ENCODE measurements around the gene RAB7A. TPM values are rescaled to one million over a fixed set of nuclear protein-coding genes. Genes with fewer than 3 reads are reported as not detected.

Gene RAB7A
- total RNA-seq, 1 experiment from 2014 or later: 284 TPM

- Mint-ChIP-seq H3K27ac (ENCODE audit: unreplicated experiment) (no peak overlapping the region), H3K36me3 (ENCODE audit: insufficient read depth, unreplicated experiment) (peaks cover 27% of the 10 kb centered on the region), H3K4me3 (ENCODE audit: unreplicated experiment) (no peak overlapping the region), H3K4me1 (ENCODE audit: low read depth, unreplicated experiment) (peaks cover 18% of the 10 kb centered on the region), H3K9me3 (ENCODE audit: unreplicated experiment) (no peaks in the 10 kb centered on the region), H3K27me3 (ENCODE audit: insufficient read depth, unreplicated experiment) (no peaks in the 10 kb centered on the region)
- intact Hi-C loops (cut with micrococcal nuclease; ENCODE audit: unreplicated experiment): no loop called here
- TF ChIP-seq CTCF (IDR thresholded peaks at IDR 0.05; ENCODE audit: insufficient read depth in 1 of 2, low read depth in 1 of 2, low read length in 1 of 2, severe bottlenecking in 1 of 2, unreplicated experiment in 1 of 2): no peak
- Histone ChIP-seq H3K4me3 (ENCODE audit: low read depth, low read length) (no peak overlapping the region), H3K36me3 (ENCODE audit: control insufficient read depth, insufficient read depth, low read length) (no peaks in the 10 kb centered on the region), H3K4me1 (peaks cover 22% of the 10 kb centered on the region), H3K9me3 (no peaks in the 10 kb centered on the region), H3K27me3 (replicated peaks; ENCODE audit: control insufficient read depth, insufficient read depth, low read length) (no peaks in the 10 kb centered on the region)
- ChIA-PET CTCF (no interaction called here), POLR2A (no interaction called here)
- no TSS peak for BruUV-seq (replicated peaks)
- DNase-seq: no peak
Observed at GRCh38 chr3:128730471-128730870, 4.5 kb downstream of the RAB7A start.

GRCh38 chr3:128734523-128735189, 8.7 kb downstream of the RAB7A start:
- Mint-ChIP-seq H3K27ac (ENCODE audit: unreplicated experiment) (no peak overlapping the region), H3K27me3 (ENCODE audit: insufficient read depth, unreplicated experiment) (no peaks in the 10 kb centered on the region), H3K4me1 (ENCODE audit: low read depth, unreplicated experiment) (peaks cover 15% of the 10 kb centered on the region), H3K9me3 (ENCODE audit: unreplicated experiment) (no peaks in the 10 kb centered on the region), H3K4me3 (ENCODE audit: unreplicated experiment) (no peak overlapping the region), H3K36me3 (ENCODE audit: insufficient read depth, unreplicated experiment) (peaks cover 33% of the 10 kb centered on the region)
- no peaks in the 10 kb centered on the region for H3K36me3 ChIP-seq (ENCODE audit: control insufficient read depth, insufficient read depth, low read length)
- intact Hi-C loops (cut with micrococcal nuclease; ENCODE audit: unreplicated experiment): no loop called here
- TF ChIP-seq CTCF (IDR thresholded peaks at IDR 0.05; ENCODE audit: insufficient read depth in 1 of 2, low read depth in 1 of 2, low read length in 1 of 2, severe bottlenecking in 1 of 2, unreplicated experiment in 1 of 2): no peak
- POLR2A ChIA-PET: interaction anchor here (0.6 kb wide), 1 partner anchor 53 kb away, joined by 5 read pairs; no protein-coding TSS in a partner anchor
- peaks cover 12% of the 10 kb centered on the region; the same call in 1 of the 2 replicates for H3K4me1 ChIP-seq
- no peak overlapping the region for H3K4me3 ChIP-seq (ENCODE audit: low read depth, low read length)
- BruUV-seq (replicated peaks): no TSS peak
- CTCF ChIA-PET: no interaction called here
- H3K9me3 ChIP-seq: no peaks in the 10 kb centered on the region
- H3K27me3 ChIP-seq (replicated peaks; ENCODE audit: control insufficient read depth, insufficient read depth, low read length): no peaks in the 10 kb centered on the region
- DNase-seq: no peak

GRCh38 chr3:128735287-128735686, 9.3 kb downstream of the RAB7A start:
- no peaks in the 10 kb centered on the region for H3K9me3 Mint-ChIP-seq (ENCODE audit: unreplicated experiment)
- Histone ChIP-seq H3K4me1 (peaks cover 12% of the 10 kb centered on the region; the same call in 1 of the 2 replicates), H3K36me3 (ENCODE audit: control insufficient read depth, insufficient read depth, low read length) (no peaks in the 10 kb centered on the region), H3K27me3 (replicated peaks; ENCODE audit: control insufficient read depth, insufficient read depth, low read length) (no peaks in the 10 kb centered on the region), H3K4me3 (ENCODE audit: low read depth, low read length) (no peak overlapping the region), H3K9me3 (no peaks in the 10 kb centered on the region)
- intact Hi-C loops (cut with micrococcal nuclease; ENCODE audit: unreplicated experiment): no loop called here
- H3K27ac Mint-ChIP-seq (ENCODE audit: unreplicated experiment): no peak overlapping the region
- no TSS peak for BruUV-seq (replicated peaks)
- H3K36me3 Mint-ChIP-seq (ENCODE audit: insufficient read depth, unreplicated experiment): peaks cover 33% of the 10 kb centered on the region
- ChIA-PET CTCF (no interaction called here), POLR2A (no interaction called here)
- TF ChIP-seq CTCF (IDR thresholded peaks at IDR 0.05; ENCODE audit: insufficient read depth in 1 of 2, low read depth in 1 of 2, low read length in 1 of 2, severe bottlenecking in 1 of 2, unreplicated experiment in 1 of 2): no peak
- DNase-seq: no peak
- no peak overlapping the region for H3K4me3 Mint-ChIP-seq (ENCODE audit: unreplicated experiment)
- H3K4me1 Mint-ChIP-seq (ENCODE audit: low read depth, unreplicated experiment): peaks cover 9% of the 10 kb centered on the region
- H3K27me3 Mint-ChIP-seq (ENCODE audit: insufficient read depth, unreplicated experiment): no peaks in the 10 kb centered on the region

All from Caco-2 (cell line).